ENCODE results near the gene TUBD1.

TUBD1 gene

DNA sequence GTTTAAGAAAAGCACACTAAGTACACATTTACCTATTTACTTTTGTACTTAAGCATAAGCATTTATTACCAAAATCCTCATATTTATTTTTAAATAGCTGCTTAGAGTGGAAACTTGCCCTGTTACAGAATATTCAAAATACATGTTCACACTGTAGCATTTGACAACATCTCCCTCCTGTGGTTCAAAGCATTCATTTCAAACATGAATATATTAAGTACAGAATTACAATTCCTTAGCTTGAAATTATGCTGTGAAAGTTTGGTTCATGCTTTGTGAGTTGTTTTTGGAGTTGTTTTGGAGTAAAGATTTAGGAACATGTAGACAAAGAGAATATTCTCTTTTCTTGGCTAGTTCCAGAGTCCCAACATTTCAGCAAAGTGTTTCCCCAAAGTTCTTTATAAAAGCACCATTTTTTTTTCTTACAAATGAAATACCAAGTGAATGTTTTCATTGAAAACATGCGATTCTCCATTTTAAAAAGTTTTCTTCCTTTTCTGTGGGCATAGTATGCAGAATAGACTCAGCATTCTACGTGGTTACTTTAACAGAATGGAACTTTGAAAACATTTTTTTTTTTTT lies 33.2 kb downstream of the TUBD1 start:
- Histone ChIP-seq H3K9ac (ENCODE audit: low read length) (no peak overlapping the region), H2AFZ (ENCODE audit: low read depth, low read length, severe bottlenecking) (no peak overlapping the region), H3K9me2 (replicated peaks; ENCODE audit: insufficient read depth, low read length) (no peaks in the 10 kb centered on the region)

DNA sequence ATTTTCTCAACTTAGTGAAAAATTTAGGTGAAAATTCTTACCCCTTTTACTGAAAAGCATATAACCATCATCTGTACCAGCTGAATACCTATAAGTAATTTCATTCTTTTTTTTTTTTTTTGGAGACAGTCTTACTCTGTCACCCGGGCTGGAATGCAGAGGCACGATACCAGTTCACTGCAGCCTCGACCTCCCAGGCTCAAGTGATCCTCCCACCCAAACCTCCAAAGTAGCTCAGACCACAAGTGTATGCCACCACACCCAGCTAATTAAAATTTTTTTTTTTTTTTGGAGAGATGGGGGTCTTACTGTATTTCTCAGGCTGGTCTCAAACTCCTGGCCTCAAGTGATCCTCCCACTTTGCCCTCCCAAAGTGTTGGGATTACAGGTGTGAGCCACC lies 33.8 kb downstream of the TUBD1 start:
- TF ChIP-seq, protein P1, sequence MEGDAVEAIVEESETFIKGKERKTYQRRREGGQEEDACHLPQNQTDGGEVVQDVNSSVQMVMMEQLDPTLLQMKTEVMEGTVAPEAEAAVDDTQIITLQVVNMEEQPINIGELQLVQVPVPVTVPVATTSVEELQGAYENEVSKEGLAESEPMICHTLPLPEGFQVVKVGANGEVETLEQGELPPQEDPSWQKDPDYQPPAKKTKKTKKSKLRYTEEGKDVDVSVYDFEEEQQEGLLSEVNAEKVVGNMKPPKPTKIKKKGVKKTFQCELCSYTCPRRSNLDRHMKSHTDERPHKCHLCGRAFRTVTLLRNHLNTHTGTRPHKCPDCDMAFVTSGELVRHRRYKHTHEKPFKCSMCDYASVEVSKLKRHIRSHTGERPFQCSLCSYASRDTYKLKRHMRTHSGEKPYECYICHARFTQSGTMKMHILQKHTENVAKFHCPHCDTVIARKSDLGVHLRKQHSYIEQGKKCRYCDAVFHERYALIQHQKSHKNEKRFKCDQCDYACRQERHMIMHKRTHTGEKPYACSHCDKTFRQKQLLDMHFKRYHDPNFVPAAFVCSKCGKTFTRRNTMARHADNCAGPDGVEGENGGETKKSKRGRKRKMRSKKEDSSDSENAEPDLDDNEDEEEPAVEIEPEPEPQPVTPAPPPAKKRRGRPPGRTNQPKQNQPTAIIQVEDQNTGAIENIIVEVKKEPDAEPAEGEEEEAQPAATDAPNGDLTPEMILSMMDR (IDR thresholded peaks at IDR 0.05; ENCODE audit: insufficient read depth, low read length, poor library complexity, severe bottlenecking), result no peak
- no peak for TF ChIP-seq EZH2phosphoT487 (conservative IDR thresholded peaks at IDR 0.05; ENCODE audit: low read length)
- no peaks in the 10 kb centered on the region for H3K79me2 ChIP-seq (ENCODE audit: insufficient read depth, low read length)
- no peak overlapping the region for H3K27ac ChIP-seq (ENCODE audit: low read depth, low read length)
- no peaks in the 10 kb centered on the region for H3K36me3 ChIP-seq (ENCODE audit: low read length)
- H2AFZ ChIP-seq (ENCODE audit: low read depth, low read length, severe bottlenecking), result no peak overlapping the region
- H3K4me2 ChIP-seq (ENCODE audit: low read depth, low read length, poor library complexity, severe bottlenecking), result no peak overlapping the region
- no peaks in the 10 kb centered on the region for H3K9me3 ChIP-seq (ENCODE audit: insufficient read depth, low read length)
- no peaks in the 10 kb centered on the region for H3K9me2 ChIP-seq (replicated peaks; ENCODE audit: insufficient read depth, low read length)
- no peak overlapping the region for H3K4me3 ChIP-seq (ENCODE audit: insufficient read depth, low read length, poor library complexity, severe bottlenecking)
- H3K9ac ChIP-seq (ENCODE audit: low read length), result no peak overlapping the region
- no peaks in the 10 kb centered on the region for H3K27me3 ChIP-seq (ENCODE audit: low read length)
- H3F3A ChIP-seq (ENCODE audit: insufficient read depth), result no peaks in the 10 kb centered on the region
- H4K20me1 ChIP-seq (ENCODE audit: low read depth, low read length), result no peaks in the 10 kb centered on the region

More for the DNA sequence above, 33.2 kb downstream of the TUBD1 start:
- H4K20me1 ChIP-seq (ENCODE audit: low read depth, low read length), result no peaks in the 10 kb centered on the region
- H3K79me2 ChIP-seq (ENCODE audit: insufficient read depth, low read length), result no peaks in the 10 kb centered on the region
- no peaks in the 10 kb centered on the region for H3K27me3 ChIP-seq (ENCODE audit: low read length)
- TF ChIP-seq, protein P1 (IDR thresholded peaks at IDR 0.05; ENCODE audit: insufficient read depth, low read length, poor library complexity, severe bottlenecking), result no peak
- TF ChIP-seq EZH2phosphoT487 (conservative IDR thresholded peaks at IDR 0.05; ENCODE audit: low read length), result no peak
- H3K36me3 ChIP-seq (ENCODE audit: low read length), result no peaks in the 10 kb centered on the region
- no peak overlapping the region for H3K4me3 ChIP-seq (ENCODE audit: insufficient read depth, low read length, poor library complexity, severe bottlenecking)
- no peak overlapping the region for H3K27ac ChIP-seq (ENCODE audit: low read depth, low read length)
- H3F3A ChIP-seq (ENCODE audit: insufficient read depth), result no peaks in the 10 kb centered on the region
- H3K4me2 ChIP-seq (ENCODE audit: low read depth, low read length, poor library complexity, severe bottlenecking), result no peak overlapping the region
- no peaks in the 10 kb centered on the region for H3K9me3 ChIP-seq (ENCODE audit: insufficient read depth, low read length)

DNA sequence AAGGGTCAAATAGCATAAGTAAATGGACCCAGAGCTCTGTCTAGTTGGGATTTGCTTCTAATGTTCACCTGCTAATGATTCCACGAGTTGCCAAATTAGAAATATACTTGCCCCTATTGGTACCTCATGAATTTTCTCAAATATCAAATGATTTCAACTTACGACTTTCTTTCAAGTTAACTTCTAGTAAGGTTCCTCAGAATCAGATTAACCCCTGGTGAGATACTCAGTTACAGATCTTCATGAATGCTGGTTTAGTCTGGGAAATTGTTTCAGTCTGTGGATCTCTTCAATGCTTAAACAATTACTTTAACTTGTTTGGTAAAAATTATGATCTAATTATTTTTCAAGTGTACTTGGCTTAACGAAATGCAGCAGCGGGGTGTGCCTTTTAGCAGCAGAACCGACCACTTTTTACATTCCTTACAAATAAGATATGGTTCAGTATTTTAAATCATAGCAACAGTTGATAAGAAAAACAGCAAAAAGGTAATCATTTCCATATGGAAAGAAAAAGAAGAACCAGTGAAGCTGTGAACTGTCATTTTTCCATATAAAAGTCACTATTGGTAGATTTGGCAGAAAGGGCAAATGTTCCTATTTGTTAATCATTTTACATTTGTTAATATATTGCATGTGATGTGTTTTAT lies 34.5 kb downstream of the TUBD1 start:
- no peak overlapping the region for H3K4me3 ChIP-seq (ENCODE audit: insufficient read depth, low read length, poor library complexity, severe bottlenecking)
- no peaks in the 10 kb centered on the region for H3K9me3 ChIP-seq (ENCODE audit: insufficient read depth, low read length)
- H3F3A ChIP-seq (ENCODE audit: insufficient read depth), result no peaks in the 10 kb centered on the region
- no peaks in the 10 kb centered on the region for H3K79me2 ChIP-seq (ENCODE audit: insufficient read depth, low read length)
- H2AFZ ChIP-seq (ENCODE audit: low read depth, low read length, severe bottlenecking), result no peak overlapping the region
- H3K27me3 ChIP-seq (ENCODE audit: low read length), result no peaks in the 10 kb centered on the region
- no peaks in the 10 kb centered on the region for H3K9me2 ChIP-seq (replicated peaks; ENCODE audit: insufficient read depth, low read length)
- no peaks in the 10 kb centered on the region for H4K20me1 ChIP-seq (ENCODE audit: low read depth, low read length)
- TF ChIP-seq, protein P1 (IDR thresholded peaks at IDR 0.05; ENCODE audit: insufficient read depth, low read length, poor library complexity, severe bottlenecking), result no peak
- TF ChIP-seq EZH2phosphoT487 (conservative IDR thresholded peaks at IDR 0.05; ENCODE audit: low read length), result no peak
- H3K4me2 ChIP-seq (ENCODE audit: low read depth, low read length, poor library complexity, severe bottlenecking), result no peak overlapping the region
- H3K9ac ChIP-seq (ENCODE audit: low read length), result no peak overlapping the region
- H3K27ac ChIP-seq (ENCODE audit: low read depth, low read length), result no peak overlapping the region
- no peaks in the 10 kb centered on the region for H3K36me3 ChIP-seq (ENCODE audit: low read length)
